Stimulated activated CD8-positive, alpha-beta memory T cell treated with anti-CD3 and anti-CD28 coated beads, Interleukin-15, amount 100 ng/mL, for 4 hours (primary cell): ENCODE measurements around the gene MIA.
"Not testable (repeated sequence)": the region's sequence is repeated elsewhere in the genome, so short reads cannot be mapped to it uniquely, and the experiment has no call there.

ENCODE experiments used
- DNase-seq, 2 donors: peaks; one replicate each; pipeline ENCODE4 v3.0.0-alpha.2; 2020; ENCODE audit warnings: low read depth in 2 of 2

Gene MIA

GRCh38 chr19:40750058-40750873 lies 25.1 kb upstream of the MIA start, which contains the start of gene ACTMAP:
TSS of gene ACTMAP (minus strand) at chr19:40750477. CDS start at chr19:40749803, 674 bp downstream.
- peak; percentile 97 to 99 for DNase-seq

DNA sequence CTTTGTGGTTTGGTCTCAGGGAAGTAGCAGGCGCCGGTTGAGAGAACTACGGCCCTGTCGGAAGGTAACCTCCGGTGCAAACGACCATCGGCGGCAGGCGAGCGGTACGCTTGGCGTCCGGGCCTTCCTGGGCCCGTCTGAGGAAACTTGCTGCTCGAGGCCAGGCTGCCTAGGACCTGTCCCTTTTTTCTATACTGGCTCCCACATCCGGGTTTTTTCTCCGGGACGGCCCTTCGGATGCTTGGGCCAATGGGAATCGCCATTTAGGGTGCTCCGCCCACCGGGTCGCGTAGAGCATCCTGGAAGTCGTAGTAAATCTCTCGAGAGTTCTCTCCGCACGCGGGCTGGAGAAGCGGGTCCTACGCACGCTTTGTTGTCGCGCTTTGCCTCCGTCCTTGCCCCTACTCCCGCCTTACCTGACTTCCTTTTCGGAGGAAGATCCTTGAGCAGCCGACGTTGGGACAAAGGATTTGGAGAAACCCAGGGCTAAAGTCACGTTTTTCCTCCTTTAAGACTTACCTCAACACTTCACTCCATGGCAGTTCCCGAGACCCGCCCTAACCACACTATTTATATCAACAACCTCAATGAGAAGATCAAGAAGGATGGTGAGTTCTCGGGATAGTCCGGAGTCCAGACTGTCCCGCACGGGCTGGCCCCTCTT lies 24.3 kb upstream of the MIA start, which contains the start of gene SNRPA:
Gene SNRPA, plus strand, starts transcription at position 330 of the 664 bp plus-strand sequence. Its CDS starts 206 bp downstream, at position 536.
- DNase-seq: peak; percentile 92 to 94

- no peak for DNase-seq
These were observed 23.0 kb upstream of the MIA start for GRCh38 chr19:40752257-40752781.

DNA sequence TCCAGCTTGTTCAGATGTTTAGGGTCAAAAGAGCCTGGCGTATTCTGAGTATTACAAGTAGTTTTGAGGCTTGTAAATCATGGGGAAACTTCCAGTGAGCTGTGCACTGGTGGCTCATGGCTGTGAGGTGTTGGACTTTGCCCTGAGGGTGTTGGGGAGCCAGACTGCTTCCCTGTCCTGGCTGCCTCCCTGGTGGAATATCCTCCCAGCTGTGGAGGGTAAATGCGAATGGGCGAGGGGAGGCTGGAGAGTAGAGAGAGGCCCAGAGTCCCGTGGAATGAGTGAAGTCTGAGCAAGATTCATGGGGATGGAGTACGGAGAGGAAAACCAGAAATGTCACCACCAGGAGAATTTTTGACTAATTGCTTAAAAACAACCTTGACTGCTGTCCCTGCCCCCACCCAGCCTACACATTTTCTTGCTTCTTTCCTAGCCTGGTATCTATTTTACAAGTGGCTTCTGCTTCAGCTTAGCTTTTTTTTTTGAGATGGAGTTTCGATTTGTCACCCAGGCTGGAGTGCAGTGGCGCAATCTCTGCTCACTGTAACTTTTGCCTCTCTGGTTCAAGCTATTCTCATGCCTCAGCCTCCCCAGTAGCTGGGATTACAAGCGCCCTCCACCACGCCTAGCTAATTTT lies 20.6 kb upstream of the MIA start:
- peak in 1 of 2 donors; percentile 45 for DNase-seq

DNA sequence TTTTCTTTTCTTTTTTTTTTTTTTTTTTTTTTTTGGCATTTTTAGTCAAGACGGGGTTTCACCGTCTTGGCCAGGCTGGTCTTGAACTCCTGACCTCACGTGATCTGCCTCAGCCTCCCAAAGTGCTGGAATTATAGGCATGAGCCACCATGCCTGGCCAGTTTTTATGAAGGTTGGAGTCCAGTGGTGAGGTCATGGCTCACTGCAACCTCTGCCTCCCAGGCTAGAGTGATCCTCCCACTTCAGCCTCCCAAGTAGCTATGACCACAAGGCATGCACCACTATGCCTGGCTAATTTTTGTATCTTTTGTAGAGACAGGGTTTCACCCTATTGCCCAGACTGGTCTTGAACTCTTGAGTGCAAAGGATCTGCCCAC lies 20.1 kb upstream of the MIA start:
- DNase-seq: no peak

DNA sequence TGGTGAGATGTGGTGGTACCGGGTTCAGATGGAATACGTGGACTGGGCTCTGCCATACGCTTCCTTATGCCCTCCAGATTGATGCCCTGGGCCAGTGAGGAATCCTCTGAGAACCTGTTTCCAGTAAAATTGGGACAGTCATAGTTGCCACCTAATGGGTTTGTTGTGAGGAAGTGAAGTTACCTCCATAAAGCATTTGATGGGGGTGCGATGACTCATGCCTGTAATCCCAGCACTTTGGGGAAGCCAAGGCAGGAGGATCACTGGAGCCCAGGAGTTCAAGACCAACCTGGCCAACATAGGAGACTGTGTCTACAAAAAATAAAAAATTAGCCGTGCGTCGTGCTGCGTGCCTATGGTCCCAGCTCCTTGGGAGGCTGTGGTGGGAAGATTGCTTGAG lies 19.5 kb upstream of the MIA start:
- DNase-seq: no peak

DNA sequence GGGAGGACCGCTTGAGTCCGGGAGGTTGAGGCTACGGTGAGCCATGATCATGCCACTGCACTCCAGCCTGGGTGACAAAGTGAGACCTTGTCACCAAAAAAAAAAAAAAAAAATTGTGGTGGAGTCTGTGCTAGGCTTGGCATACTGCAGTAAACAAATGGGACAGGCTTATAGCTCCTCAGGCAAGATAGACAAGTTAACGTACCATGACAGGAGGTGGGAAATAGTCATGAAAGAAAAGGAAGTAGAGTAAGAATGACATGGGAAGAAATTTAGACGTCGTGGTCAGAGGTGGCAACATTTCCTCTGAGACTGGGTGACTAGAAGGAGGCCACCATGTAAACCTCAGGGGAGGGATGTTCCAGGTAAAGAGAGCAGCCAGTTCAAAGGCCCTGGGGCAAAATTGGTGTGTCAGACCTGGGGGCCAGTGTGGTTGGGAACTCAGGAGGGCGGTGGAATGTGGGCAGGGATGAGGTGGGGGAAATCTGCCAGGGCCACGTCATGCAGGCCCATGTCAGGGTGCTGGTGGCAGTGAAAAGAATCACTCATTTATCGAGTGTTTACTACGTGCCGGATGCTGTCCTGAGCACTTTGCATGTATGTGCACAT lies 18.7 kb upstream of the MIA start:
- peak in 1 of 2 donors; percentile 24 for DNase-seq

DNA sequence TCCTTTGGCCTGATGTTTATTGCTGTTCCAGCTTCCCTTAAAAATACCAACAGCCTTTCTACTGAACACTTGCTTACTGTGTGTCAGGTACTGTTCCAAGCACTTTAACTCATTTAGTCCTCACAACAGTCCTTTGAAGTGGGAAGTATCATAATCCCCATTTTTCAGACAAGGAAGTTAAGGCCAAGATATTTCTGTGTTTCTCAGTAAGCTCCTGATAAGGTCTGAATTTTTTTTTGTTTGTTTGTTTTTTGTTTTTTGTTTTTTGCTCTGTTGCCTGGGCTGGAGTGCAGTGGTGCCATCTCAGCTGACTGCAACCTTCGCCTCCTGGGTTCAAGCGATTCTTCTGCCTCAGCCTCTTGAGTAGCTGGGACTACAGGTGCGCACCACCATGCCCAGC lies 16.8 kb upstream of the MIA start:
- DNase-seq: no peak

DNA sequence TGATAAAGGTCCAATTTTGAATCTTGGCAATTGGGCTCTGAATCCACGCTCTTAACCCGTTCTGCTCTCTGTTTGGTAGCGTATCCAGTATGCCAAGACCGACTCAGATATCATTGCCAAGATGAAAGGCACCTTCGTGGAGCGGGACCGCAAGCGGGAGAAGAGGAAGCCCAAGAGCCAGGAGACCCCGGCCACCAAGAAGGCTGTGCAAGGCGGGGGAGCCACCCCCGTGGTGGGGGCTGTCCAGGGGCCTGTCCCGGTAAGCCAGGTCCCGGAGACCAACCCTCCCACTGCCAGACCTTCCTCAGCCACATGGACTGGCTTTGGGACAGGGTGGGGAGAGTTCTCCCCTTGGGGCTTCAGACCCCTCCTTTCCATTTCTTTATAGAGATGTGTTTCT lies 16.0 kb upstream of the MIA start:
- no peak for DNase-seq

DNA sequence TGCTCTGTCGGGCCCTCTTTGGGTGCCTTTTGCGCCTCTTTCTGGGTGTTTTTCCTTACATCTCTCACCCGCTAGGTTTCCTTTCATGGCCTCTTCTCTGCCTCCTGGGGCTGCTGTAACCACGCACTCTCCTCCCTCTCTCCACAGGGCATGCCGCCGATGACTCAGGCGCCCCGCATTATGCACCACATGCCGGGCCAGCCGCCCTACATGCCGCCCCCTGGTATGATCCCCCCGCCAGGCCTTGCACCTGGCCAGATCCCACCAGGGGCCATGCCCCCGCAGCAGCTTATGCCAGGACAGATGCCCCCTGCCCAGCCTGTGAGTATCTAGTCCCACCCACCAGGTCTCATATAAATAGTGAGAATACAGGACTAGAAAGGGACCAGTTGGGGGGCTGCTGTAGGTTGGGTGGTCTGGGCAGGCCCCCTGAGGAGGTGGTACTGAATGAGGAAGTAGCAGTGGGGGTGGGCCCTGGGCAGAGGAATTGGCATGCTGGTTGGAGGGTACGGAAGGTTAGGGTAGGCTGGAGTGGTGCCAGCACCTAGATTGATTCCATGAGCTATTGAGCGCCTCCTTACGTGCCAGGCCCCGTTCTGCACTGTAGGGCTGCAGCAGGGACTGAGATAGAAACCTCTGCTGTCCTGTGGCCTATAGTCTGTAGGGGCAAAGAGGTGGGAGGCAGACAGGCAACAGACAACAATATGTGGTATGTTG lies 12.4 kb upstream of the MIA start:
- DNase-seq: no peak

DNA sequence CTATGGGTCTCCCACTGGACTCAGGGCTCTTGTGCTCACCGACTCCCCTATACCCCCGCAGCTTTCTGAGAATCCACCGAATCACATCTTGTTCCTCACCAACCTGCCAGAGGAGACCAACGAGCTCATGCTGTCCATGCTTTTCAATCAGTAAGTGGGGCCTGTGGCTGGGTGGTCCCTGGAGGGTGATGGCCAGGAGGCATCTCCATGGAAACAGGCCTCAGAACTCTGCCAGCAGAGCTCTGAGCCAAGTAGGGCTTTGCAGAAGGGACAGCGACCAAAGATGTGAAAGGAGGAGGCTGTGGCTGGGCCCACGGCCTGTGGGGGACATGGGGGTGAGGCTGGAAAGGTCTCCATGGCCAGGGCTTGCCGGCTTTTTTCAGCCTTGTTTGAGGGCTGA lies 11.8 kb upstream of the MIA start:
- DNase-seq: no peak

- DNase-seq: no peak
These were observed 11.4 kb upstream of the MIA start for GRCh38 chr19:40763963-40764362.

DNA sequence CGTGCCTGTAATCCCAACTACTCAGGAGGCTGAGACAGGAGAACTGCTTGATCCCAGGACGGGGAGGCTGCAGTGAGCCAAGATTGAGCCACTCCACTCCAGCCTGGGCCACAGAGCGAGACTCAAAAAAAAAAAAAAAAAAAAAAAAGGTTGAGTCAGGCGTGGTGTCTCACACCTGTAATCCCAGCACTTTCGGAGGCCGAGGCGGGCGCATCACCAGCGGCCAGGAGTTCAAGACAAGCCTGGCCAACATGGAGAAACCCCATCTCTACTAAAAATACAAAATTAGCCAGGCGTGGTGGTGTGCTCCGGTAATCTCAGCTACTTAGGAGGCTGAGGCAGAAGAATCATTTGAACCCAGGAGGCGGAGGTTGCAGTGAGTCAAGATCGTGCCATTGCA lies 8.9 kb upstream of the MIA start:
- not testable (repeated sequence) for DNase-seq

- no peak for DNase-seq
These were observed 6.5 kb upstream of the MIA start for GRCh38 chr19:40768869-40769268.

GRCh38 chr19:40771101-40771862 lies 4.0 kb upstream of the MIA start:
- not testable (repeated sequence) for DNase-seq

DNA sequence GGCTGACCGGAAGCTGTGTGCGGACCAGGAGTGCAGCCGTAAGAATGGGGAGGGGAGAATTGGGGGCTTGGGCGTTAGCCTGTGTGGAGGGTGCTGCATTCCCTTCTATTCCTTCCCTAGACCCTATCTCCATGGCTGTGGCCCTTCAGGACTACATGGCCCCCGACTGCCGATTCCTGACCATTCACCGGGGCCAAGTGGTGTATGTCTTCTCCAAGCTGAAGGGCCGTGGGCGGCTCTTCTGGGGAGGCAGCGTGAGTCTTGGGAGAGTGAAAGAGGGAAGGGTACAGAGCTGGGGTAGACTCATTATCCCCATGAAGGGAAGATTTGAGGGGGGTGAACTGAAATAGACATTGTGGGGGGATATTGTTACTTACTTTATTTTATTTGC lies 306 bp downstream of the MIA start:
- no peak for DNase-seq

DNA sequence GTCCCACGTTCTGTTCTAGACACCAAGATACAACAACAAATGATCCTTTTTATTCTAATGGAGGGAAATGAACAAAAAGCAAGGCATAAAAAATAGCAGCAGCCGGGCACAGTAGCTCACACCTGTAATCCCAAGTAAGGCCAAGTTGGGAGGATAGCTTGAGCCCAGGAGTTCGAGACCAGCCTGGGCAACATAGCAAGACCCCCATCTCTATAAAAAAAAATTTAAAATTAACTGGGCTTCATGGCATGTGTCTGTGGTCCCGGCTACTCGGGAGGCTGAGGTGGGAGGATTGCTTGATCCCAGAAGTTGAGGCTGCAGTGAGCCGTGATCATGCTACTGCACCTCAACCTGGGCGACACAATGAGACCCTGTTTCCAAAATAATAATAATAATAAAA lies 1.0 kb downstream of the MIA start:
- no peak for DNase-seq

- peak; percentile 70 to 86 for DNase-seq
These were observed 1.8 kb downstream of the MIA start for GRCh38 chr19:40776932-40777644.

DNA sequence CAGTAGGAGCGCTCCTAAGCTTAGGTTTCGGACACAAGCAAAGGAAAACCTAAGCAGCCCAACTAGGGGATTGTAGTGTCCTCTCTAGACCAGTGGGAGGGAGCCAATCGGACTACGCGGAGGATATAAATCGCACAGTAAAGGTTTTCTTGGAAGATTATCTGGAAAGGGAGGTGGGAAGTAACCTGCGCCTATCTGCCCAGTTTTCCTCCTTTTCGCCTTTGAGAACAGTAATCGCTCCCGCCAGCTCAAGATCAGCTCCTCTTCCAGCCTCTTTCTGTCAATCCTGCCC lies 2.3 kb downstream of the MIA start:
- DNase-seq: no peak
